HCT116 (cell line): Measurements from ENCODE around the gene KRCC1. TPM values are rescaled to one million over a fixed set of nuclear protein-coding genes. Genes with fewer than 3 reads are reported as not detected.

Experiments
- ATAC-seq: fragments of 200-7000 bp; cut with Tn5 transposase; 2 replicates; pipeline ENCODE4 v1.9.1; 2020; ENCODE audit warnings: mild to moderate bottlenecking, moderate library complexity
- BruUV-seq: library from RNA; stranded (reverse); fragments of 400-500 nt; replicated peaks from 2 replicates; lab custom pipeline; 2021; lab: Mats Ljungman, UMichigan
- CTCF ChIA-PET: fragments of 300-600 bp; sonication (Branson Sonifier 250); formaldehyde crosslinking; loops from one replicate; lab custom pipeline; 2021; ENCODE audit warnings: antibody characterized with exemption; lab: Charles Lee
- POLR2A ChIA-PET: fragments of 300-600, 350-600 bp; sonication (Branson Sonifier 250); formaldehyde crosslinking; loops from one replicate; lab custom pipeline; 2021; ENCODE audit warnings: antibody characterized with exemption; lab: Charles Lee
- RAD21 ChIA-PET, 2 experiments: fragments of 300-600 bp; sonication (Branson Sonifier 250); formaldehyde crosslinking; loops; one replicate each; lab custom pipeline; 2023; ENCODE audit warnings: low total read pairs in 2 of 2; ENCODE audit not compliant: uncharacterized antibody in 2 of 2, unreplicated experiment in 2 of 2, low non-redundant PET in 1 of 2; lab: Charles Lee
- DNase-seq: peaks from one replicate; pipeline ENCODE4 v3.0.0-alpha.2; 2010; ENCODE audit warnings: low read depth, low spot score
- H2AFZ ChIP-seq: fragments of 200-600 bp; shearing (Covaris generic), sonication (generic); 2 replicates; pipeline ENCODE4 v1.6.1; 2017; ENCODE audit warnings: low read depth, mixed run types, mixed read lengths, antibody characterized with exemption, low read length; ENCODE audit not compliant: poor library complexity, severe bottlenecking
- H3K27ac ChIP-seq: 2 replicates; pipeline ENCODE4 v1.5.1; 2012; ENCODE audit warnings: low read depth, low read length
- H3K27me3 ChIP-seq: fragments of 200-600 bp; sonication (generic); 2 replicates; pipeline ENCODE4 v1.6.1; 2016; ENCODE audit warnings: mixed run types, low read length, mixed read lengths; ENCODE audit not compliant: insufficient read depth
- H3K36me3 ChIP-seq, 2 experiments: fragments of 200-500 bp in 1 of 2; fragments of 200-600 bp in 1 of 2; sonication (Bioruptor generic) in 1 of 2; sonication (generic) in 1 of 2; 2 replicates each; pipeline versions ENCODE4 v1.5.1 to v1.6.1; 2014 to 2016; ENCODE audit warnings: low read length in 2 of 2, inconsistent platforms in 1 of 2, mixed read lengths in 1 of 2, mixed run types in 1 of 2; ENCODE audit not compliant: insufficient read depth in 2 of 2, control insufficient read depth in 1 of 2
- H3K4me1 ChIP-seq, 2 experiments: fragments of 200-600 bp in 1 of 2; sonication (generic) in 1 of 2; 2 replicates each; pipeline versions ENCODE4 v1.5.1 to v1.6.1; 2012 to 2017; ENCODE audit warnings: low read length in 2 of 2, inconsistent platforms in 1 of 2, mild to moderate bottlenecking in 1 of 2, mixed read lengths in 1 of 2, mixed run types in 1 of 2, moderate library complexity in 1 of 2; ENCODE audit not compliant: insufficient read depth in 2 of 2, control insufficient read depth in 1 of 2
- H3K4me2 ChIP-seq: fragments of 200-600 bp; sonication (generic); 2 replicates; pipeline ENCODE4 v1.6.1; 2017; ENCODE audit warnings: mixed run types, low read length, mixed read lengths
- H3K4me3 ChIP-seq, 2 experiments: fragments of 200-600 bp in 1 of 2; sonication (generic) in 1 of 2; replicated peaks in 1 of 2; 2 replicates each; pipeline ENCODE4 v1.5.1; 2011 to 2016; ENCODE audit warnings: low read length in 2 of 2, control low read depth in 1 of 2, low read depth in 1 of 2, mild to moderate bottlenecking in 1 of 2, mixed read lengths in 1 of 2, mixed run types in 1 of 2
- H3K79me2 ChIP-seq: fragments of 200-600 bp; sonication (generic); 2 replicates; pipeline ENCODE4 v1.6.1; 2017; ENCODE audit warnings: mild to moderate bottlenecking, mixed run types, low read length, moderate library complexity, mixed read lengths; ENCODE audit not compliant: insufficient read depth
- H3K9ac ChIP-seq: fragments of 200-600 bp; sonication (generic); 2 replicates; pipeline ENCODE4 v1.6.1; 2016; ENCODE audit warnings: low read length, mixed read lengths
- H3K9me2 ChIP-seq: fragments of 200-600 bp; sonication (generic), shearing (Covaris generic); 2 replicates; pipeline ENCODE4 v1.6.1; 2017; ENCODE audit warnings: mixed run types, mild to moderate bottlenecking, moderate library complexity; ENCODE audit not compliant: insufficient read depth
- H3K9me3 ChIP-seq, 2 experiments: fragments of 200-500 bp in 1 of 2; fragments of 200-600 bp in 1 of 2; sonication (Bioruptor generic) in 1 of 2; sonication (generic) in 1 of 2; 2 replicates each; pipeline ENCODE4 v1.6.1; 2014 to 2017; ENCODE audit warnings: low read length in 2 of 2, mixed read lengths in 2 of 2, inconsistent platforms in 1 of 2, low read depth in 1 of 2, mild to moderate bottlenecking in 1 of 2, mixed run types in 1 of 2, moderate library complexity in 1 of 2; ENCODE audit not compliant: control insufficient read depth in 1 of 2, insufficient read depth in 1 of 2
- H4K20me1 ChIP-seq: fragments of 200-600 bp; sonication (generic), shearing (Covaris generic); 2 replicates; pipeline ENCODE4 v1.6.1; 2017; ENCODE audit warnings: mixed run types, mild to moderate bottlenecking, moderate library complexity; ENCODE audit not compliant: insufficient read depth
- ATF3 ChIP-seq: IDR thresholded peaks from 2 replicates; pipeline ENCODE4 v1.6.1; 2012
- CBX3 ChIP-seq: IDR thresholded peaks from 2 replicates; pipeline ENCODE4 v1.6.1; 2012; ENCODE audit warnings: low read depth
- CEBPB ChIP-seq: IDR thresholded peaks from 2 replicates; pipeline ENCODE4 v1.6.1; 2012; ENCODE audit warnings: low read depth
- CTCF ChIP-seq, 3 experiments: fragments of 200-600 bp in 1 of 3; sonication (generic) in 1 of 3; IDR thresholded peaks in 2 of 3; conservative IDR thresholded peaks in 1 of 3; 2 replicates each; pipeline ENCODE4 v1.5.1; 2012 to 2017; ENCODE audit warnings: low read depth in 2 of 3, low read length in 2 of 3, antibody characterized with exemption in 1 of 3, borderline replicate concordance in 1 of 3, control low read depth in 1 of 3, mild to moderate bottlenecking in 1 of 3, mixed read lengths in 1 of 3, mixed run types in 1 of 3, moderate library complexity in 1 of 3; ENCODE audit not compliant: insufficient read depth in 1 of 3
- EZH2 ChIP-seq: fragments of 200-600 bp; sonication (generic); IDR thresholded peaks from 2 replicates; pipeline ENCODE4 v1.6.1; 2017; ENCODE audit warnings: antibody characterized with exemption, mixed run types
- JUND ChIP-seq: IDR thresholded peaks from 2 replicates; pipeline ENCODE4 v1.6.1; 2012
- MAX ChIP-seq: IDR thresholded peaks from 2 replicates; pipeline ENCODE4 v1.6.1; 2012
- POLR2A ChIP-seq: IDR thresholded peaks from 2 replicates; pipeline ENCODE4 v1.7.0; 2011; ENCODE audit warnings: borderline replicate concordance; ENCODE audit not compliant: insufficient read depth, insufficient read length; ENCODE audit errors: extremely low read depth
- SIN3A ChIP-seq: IDR thresholded peaks from 2 replicates; pipeline ENCODE4 v1.6.1; 2012; ENCODE audit warnings: low read depth
- SRF ChIP-seq: IDR thresholded peaks from 2 replicates; pipeline ENCODE4 v1.6.1; 2012; ENCODE audit warnings: low read depth
- YY1 ChIP-seq: IDR thresholded peaks from 2 replicates; pipeline ENCODE4 v1.6.1; 2011; ENCODE audit warnings: low read length, low read depth, moderate library complexity, mild to moderate bottlenecking; ENCODE audit not compliant: insufficient replicate concordance; ENCODE audit errors: extremely low read depth
- ZFX ChIP-seq: fragments of 450-650 bp; IDR thresholded peaks from 2 replicates; pipeline ENCODE4 v1.6.1; 2017
- ZNF274 ChIP-seq: fragments of 200-500 bp; sonication (Bioruptor generic); IDR thresholded peaks from 2 replicates; pipeline ENCODE4 v1.6.1; 2014; ENCODE audit warnings: mild to moderate bottlenecking, low read depth, low read length, inconsistent platforms
- intact Hi-C: fragments of 100-400 bp; cut with micrococcal nuclease; formaldehyde crosslinking; loops from 2 replicates; pipeline ENCODE4 v1.10.0; 2022
- total RNA-seq: library from RNA; stranded (reverse); gene quantifications from one replicate; pipeline ENCODE4 v1.2.1, GENCODE V29; 2021; ENCODE audit not compliant: unreplicated experiment

The KRCC1 gene
- total RNA-seq, 1 experiment from 2014 or later, result 5.8 TPM

GRCh38 chr2:88071365-88071764 lies 15.8 kb upstream of the KRCC1 start:
- intact Hi-C loops, result no loop called here
- BruUV-seq, result no TSS peak
- no peaks in the 10 kb centered on the region for H3K9me2 ChIP-seq
- H3K4me1 ChIP-seq, result peaks cover 0 to 5% of the 10 kb centered on the region in 2 experiments; a peak in 2 of 4 replicates
- H3K36me3 ChIP-seq, result no peaks in the 10 kb centered on the region
- ChIA-PET RAD21 (no interaction called here), POLR2A (interaction anchor here (1.1 kb wide), 1 partner anchor 10 kb away, joined by 4 read pairs; no protein-coding TSS in a partner anchor), CTCF (interaction anchor here (1.5 kb wide), 1 partner anchor 11 kb away, joined by 6 read pairs; no protein-coding TSS in a partner anchor)
- no peaks in the 10 kb centered on the region for H3K27me3 ChIP-seq
- ATAC-seq, result no peak; the same call in 1 of the 2 replicates
- no peak overlapping the region for H3K4me2 ChIP-seq
- H3K27ac ChIP-seq, result no peak overlapping the region
- DNase-seq, result no peak
- H3K9ac ChIP-seq, result no peak overlapping the region
- H3K79me2 ChIP-seq, result no peaks in the 10 kb centered on the region
- no peak overlapping the region for H3K4me3 ChIP-seq
- H3K9me3 ChIP-seq, result no peaks in the 10 kb centered on the region
- no peak overlapping the region for H2AFZ ChIP-seq
- TF ChIP-seq YY1 (no peak), CTCF (IDR thresholded peaks at IDR 0.05 in 2 of 3, conservative IDR thresholded peaks at IDR 0.05 in 1 of 3; ENCODE audit: borderline replicate concordance in 1 of 3, insufficient read depth in 1 of 3, low read depth in 2 of 3, low read length in 2 of 3) (no peak), ZFX (no peak), SRF (no peak), ATF3 (no peak), JUND (no peak), CBX3 (no peak), EZH2 (no peak), SIN3A (no peak), MAX (no peak), POLR2A (no peak), CEBPB (no peak), ZNF274 (no peak)
- no peaks in the 10 kb centered on the region for H4K20me1 ChIP-seq
